Astrocyte (in vitro differentiated cells and primary cell): ENCODE data around the gene KCNJ13.
A peak's percentile ranks its signal among the peaks of the same experiment; 100 is the strongest.

Source experiments
- CTCF ChIP-seq: IDR thresholded peaks from 2 replicates; pipeline ENCODE4 v1.5.1; 2011; ENCODE audit warnings: low read depth, mild to moderate bottlenecking, inconsistent platforms, low read length, moderate library complexity; ENCODE audit not compliant: insufficient read depth
- EZH2 ChIP-seq: IDR thresholded peaks from 2 replicates; pipeline ENCODE4 v1.6.1; 2012; ENCODE audit warnings: mild to moderate bottlenecking, low read length, inconsistent platforms; ENCODE audit not compliant: insufficient read depth

- peak; percentile 64 for TF ChIP-seq CTCF
- TF ChIP-seq EZH2 = no peak
Measured at GRCh38 chr2:232761301-232761907, 15.0 kb downstream of the KCNJ13 start.
